ENCODE results near the gene CRIP2.

- TF ChIP-seq, protein P1, sequence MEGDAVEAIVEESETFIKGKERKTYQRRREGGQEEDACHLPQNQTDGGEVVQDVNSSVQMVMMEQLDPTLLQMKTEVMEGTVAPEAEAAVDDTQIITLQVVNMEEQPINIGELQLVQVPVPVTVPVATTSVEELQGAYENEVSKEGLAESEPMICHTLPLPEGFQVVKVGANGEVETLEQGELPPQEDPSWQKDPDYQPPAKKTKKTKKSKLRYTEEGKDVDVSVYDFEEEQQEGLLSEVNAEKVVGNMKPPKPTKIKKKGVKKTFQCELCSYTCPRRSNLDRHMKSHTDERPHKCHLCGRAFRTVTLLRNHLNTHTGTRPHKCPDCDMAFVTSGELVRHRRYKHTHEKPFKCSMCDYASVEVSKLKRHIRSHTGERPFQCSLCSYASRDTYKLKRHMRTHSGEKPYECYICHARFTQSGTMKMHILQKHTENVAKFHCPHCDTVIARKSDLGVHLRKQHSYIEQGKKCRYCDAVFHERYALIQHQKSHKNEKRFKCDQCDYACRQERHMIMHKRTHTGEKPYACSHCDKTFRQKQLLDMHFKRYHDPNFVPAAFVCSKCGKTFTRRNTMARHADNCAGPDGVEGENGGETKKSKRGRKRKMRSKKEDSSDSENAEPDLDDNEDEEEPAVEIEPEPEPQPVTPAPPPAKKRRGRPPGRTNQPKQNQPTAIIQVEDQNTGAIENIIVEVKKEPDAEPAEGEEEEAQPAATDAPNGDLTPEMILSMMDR (conservative IDR thresholded peaks at IDR 0.05; ENCODE audit: low read depth, low read length) = no peak
- TF ChIP-seq EZH2 (IDR thresholded peaks at IDR 0.05; ENCODE audit: borderline replicate concordance, low read depth, low read length, poor library complexity, severe bottlenecking) = no peak
Measured at GRCh38 chr14:105440992-105441391, 33.6 kb upstream of the CRIP2 start.

All from A673 (cell line).